NCI-H2171 (cell line): ENCODE data around the gene DBX2.
"Not testable (repeated sequence)": the region's sequence is repeated elsewhere in the genome, so short reads cannot be mapped to it uniquely, and the experiment has no call there.

ENCODE experiments used
- DNase-seq: peaks from one replicate; lab custom pipeline; 2025; lab: John Stamatoyannopoulos, UW

The DBX2 gene

DNA sequence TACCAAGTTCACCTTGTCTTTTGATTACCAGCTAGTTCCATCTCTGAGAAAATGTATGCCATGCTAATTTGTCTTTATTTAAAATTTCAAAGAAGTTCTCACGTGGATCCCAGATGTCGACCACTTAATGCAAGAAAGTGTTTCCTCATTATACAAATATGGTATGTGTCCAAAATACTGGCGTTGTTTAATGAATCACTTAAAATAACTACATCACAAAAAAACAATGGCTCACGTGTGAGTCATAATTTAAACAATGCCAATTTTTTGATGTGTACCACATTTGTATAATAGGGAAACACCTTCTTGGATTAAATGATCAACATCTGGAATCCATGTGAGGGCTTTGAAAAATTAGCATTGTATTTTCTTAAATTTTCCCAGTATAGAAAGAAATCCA is 40.8 kb downstream of the DBX2 start:
- DNase-seq: no peak

DNA sequence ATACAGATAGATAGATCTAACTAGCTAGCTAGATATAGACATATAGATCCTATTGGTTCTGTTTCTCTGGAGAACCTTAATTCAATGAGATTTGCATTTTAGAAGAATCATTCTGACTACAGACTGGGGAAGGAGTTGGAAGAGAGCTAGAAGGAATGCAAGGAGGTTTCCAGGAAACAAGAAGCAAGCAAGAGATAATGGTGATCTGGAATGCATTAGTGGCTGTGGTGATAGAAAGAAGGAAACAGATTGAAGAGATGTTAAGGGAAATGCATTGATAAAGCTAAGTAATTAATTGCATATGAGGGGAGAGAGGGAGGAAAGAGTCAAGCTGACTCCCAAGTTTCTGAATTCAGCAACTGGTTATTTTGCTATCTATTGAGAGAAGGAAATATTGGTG is 42.7 kb downstream of the DBX2 start:
- DNase-seq: no peak

DNA sequence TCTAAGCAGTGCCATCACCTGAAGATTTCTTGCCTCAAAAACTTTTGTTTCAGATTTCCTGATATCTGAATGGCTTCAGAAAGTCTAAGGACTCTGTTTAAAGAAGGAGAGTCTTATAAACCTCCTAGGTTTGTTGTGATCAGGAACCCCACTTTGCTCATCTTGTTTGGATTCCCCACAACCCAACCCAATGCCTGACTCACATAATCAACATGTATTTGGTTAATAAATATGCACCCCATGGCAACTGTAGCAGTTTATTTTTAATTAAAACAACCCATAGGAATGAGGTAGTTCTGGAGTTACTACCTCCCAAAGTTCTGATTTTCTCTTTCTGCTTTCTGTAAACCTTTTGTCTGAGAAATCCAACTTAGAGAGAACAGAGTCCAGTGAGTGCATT is 51.5 kb downstream of the DBX2 start:
- DNase-seq: no peak

DNA sequence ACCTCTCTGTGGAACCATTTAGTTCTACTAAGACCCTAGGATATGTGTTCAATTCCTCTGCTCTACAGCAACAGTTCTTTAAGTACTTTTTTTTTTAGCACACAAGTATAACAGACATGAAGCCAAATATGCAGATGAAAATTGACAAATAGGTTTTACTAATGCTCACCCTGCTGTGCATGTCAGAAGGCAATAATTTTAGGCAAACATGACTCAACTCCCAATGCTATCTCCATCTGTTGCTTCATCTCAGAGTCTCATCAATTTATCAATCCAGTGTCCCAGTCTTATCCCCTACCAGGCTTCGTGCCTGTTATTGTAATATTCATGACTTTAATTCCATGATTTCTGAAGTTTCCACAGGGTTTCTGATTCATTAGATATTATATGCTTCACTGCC is 57.7 kb downstream of the DBX2 start:
- DNase-seq: no peak

DNA sequence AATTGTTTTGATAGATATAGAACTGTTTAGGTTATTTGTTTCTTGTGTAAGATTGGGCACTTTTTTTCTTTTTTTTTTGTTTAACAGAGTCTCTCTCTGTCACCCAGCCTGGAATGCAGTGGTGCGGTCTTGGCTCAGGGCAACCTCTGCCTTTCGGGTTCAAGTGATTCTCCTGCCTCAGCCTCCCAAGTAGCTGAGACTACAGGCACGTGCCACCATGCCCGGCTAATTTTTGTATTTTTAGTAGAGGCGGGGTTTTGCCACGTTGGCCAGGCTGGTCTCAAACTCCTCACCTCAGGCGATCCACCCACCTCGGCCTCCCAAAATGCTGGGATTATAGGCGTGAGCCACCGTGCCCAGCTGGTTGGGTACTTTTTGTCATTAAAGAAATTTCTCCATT is 66.0 kb downstream of the DBX2 start:
- not testable (repeated sequence) for DNase-seq

DNA sequence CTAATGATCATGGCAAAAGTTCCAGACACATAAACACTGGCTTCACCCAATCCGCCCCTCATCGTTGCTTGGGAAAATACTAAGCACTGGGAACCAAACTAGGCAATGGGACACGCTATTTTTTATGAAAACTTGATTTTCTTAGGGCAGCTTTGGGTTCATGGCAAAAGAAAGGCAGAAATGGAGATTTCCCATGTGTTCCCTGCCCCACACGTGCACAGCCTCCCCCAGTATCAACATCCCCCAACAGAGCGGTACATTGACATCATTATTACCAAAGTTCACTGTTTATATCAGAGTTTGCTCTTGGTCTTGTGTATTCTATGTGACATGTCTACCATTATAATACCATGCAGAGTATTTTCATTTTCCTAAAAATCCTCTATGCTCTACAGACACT is 71.0 kb downstream of the DBX2 start:
- DNase-seq: no peak

DNA sequence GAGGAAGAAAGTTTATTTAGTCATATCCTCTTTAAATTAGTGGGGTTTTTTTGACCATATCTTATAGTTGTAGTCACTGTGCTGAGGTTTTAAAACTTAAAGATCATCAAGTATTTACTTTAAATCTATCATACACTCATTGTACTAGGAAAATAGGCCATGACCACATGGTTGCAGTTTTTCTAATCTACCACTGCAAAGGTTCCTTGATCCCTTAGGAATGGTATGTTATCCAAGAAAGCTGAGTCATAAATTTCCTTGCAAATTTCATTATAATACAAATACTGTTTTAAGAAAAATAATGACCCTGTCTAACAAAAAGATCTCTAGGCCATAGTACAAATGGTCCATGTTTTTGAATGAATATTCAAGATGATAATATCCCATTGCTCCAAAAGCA is 74.7 kb downstream of the DBX2 start:
- DNase-seq: no peak

DNA sequence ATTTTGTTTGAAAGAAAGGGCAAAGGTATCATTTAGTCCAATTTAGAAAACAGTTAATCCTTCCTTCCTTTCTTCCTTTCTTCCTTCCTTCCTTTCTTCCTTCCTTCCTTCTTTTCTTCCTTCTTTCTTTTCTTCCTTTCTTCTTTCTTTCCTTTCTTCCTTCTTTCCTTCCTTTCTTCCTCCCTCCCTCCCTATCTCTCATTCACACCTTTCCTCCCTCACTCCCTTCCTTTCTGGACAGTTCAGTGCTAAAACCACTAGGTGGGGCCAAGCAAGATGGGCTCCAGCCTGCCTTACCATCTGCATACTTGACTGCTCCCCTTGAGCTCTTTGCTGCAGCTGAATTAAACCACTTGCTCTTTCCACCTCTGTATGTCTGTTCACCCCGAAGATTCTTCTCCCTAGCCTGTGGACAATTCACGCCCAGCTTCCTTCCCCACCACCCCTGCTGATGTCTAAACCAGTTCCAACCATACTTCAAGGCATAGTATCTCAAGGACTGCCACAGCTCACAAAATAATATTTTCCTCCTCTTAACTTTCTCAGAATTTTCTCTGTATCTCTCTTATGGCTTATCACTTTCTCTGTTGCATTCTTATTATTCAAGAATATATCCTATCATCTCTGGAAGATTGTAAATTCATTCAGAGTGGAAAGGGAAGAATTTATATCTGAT is 78.0 kb downstream of the DBX2 start:
- DNase-seq: no peak

DNA sequence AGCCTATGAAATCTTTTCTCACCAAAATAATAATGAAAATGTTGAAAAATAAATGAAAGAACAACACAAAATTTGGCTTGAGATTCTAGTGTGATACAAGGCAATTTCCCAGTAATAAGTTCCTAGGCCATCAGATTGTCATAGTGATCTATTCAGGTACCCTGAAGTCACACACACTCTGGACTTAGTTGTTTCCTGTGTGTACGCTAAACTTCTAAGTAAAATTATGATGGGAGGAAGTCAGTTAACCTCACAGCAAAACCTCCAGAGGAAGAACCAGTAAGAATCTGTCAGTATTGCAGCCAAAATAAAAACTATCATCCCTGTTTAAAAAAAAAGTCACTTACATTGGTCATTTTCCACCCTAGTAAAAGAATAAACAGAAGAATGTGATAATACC is 81.9 kb downstream of the DBX2 start:
- DNase-seq: no peak
